K562 (cell line): ENCODE data around the gene CDK14. TPM values are rescaled to one million over a fixed set of nuclear protein-coding genes. Genes with fewer than 3 reads are reported as not detected.

Experiments used
- ATAC-seq: fragments of 200-7000 bp; cut with Tn5 transposase; 3 replicates; pipeline ENCODE4 v1.9.1; 2020; ENCODE audit warnings: moderate library complexity
- BruUV-seq: library from RNA; stranded (reverse); fragments of 400-500 nt; replicated peaks from 2 replicates; lab custom pipeline; 2021; lab: Mats Ljungman, UMichigan
- CTCF ChIA-PET: fragments of 300-600 bp; formaldehyde crosslinking; extraction: SDS; loops from one replicate; lab custom pipeline; 2021; ENCODE audit warnings: low intra/inter-chr PET ratio; lab: Yijun Ruan, JAX
- POLR2A ChIA-PET: fragments of 300-600, 350-650 bp; sonication (Branson Sonifier 250); formaldehyde crosslinking; extraction: SDS; loops from one replicate; lab custom pipeline; 2021; ENCODE audit warnings: antibody characterized with exemption, inconsistent platforms; lab: Yijun Ruan, JAX
- DNase-seq, 4 experiments: peaks; one replicate each; pipeline versions ENCODE4 v3.0.0 to v3.0.0-alpha.2; 2011 to 2018; ENCODE audit warnings: low spot score in 3 of 4, mixed read lengths in 3 of 4; ENCODE audit errors: extremely low read depth in 1 of 4
- FAIRE-seq: peaks from 2 replicates; lab custom pipeline; 2011; peaks lifted over from hg19 to GRCh38; lab: Jason Lieb, UNC
- H2AFZ ChIP-seq: 2 replicates; pipeline ENCODE4 v1.6.0; 2011; ENCODE audit warnings: low read depth, low read length, control low read depth, inconsistent platforms
- H3K27ac ChIP-seq: fragments of 200-600 bp; 3 replicates; pipeline ENCODE4 v1.8.0; 2011; ENCODE audit warnings: low read depth, mild to moderate bottlenecking, control low read depth, inconsistent platforms, low read length, moderate library complexity, mixed read lengths; ENCODE audit errors: extremely low read depth
- H3K27me3 ChIP-seq, 2 experiments: fragments of 300-600 bp in 1 of 2; 2 replicates in 1 of 2; 3 replicates in 1 of 2; pipeline versions ENCODE4 v1.6.0 to v1.8.0; 2011; ENCODE audit warnings: inconsistent platforms in 2 of 2, low read length in 2 of 2, mild to moderate bottlenecking in 1 of 2, mixed read lengths in 1 of 2, moderate library complexity in 1 of 2; ENCODE audit not compliant: control insufficient read depth in 2 of 2, insufficient read depth in 2 of 2
- H3K36me3 ChIP-seq: fragments of 300-600 bp; 3 replicates; pipeline ENCODE4 v1.8.0; 2011; ENCODE audit warnings: mild to moderate bottlenecking, low read length, inconsistent platforms; ENCODE audit not compliant: control insufficient read depth, insufficient read depth
- H3K4me1 ChIP-seq, 2 experiments: fragments of 200-600 bp in 1 of 2; replicated peaks in 1 of 2; 2 replicates in 1 of 2; 3 replicates in 1 of 2; pipeline versions ENCODE4 v1.5.1 to v1.8.0; 2011; ENCODE audit warnings: inconsistent platforms in 2 of 2, low read length in 2 of 2, mild to moderate bottlenecking in 1 of 2, mixed read lengths in 1 of 2, moderate library complexity in 1 of 2; ENCODE audit not compliant: control insufficient read depth in 2 of 2, insufficient read depth in 2 of 2
- H3K4me2 ChIP-seq: 2 replicates; pipeline ENCODE4 v1.6.1; 2011; ENCODE audit warnings: low read length, control low read depth, inconsistent platforms, mixed read lengths; ENCODE audit not compliant: insufficient read depth
- H3K4me3 ChIP-seq: fragments of 200-600 bp; sonication (generic), shearing (Covaris generic); 2 replicates; pipeline ENCODE4 v1.5.1; 2016; ENCODE audit warnings: control low read depth, inconsistent platforms
- H3K79me2 ChIP-seq: fragments of 200-600 bp; 3 replicates; pipeline ENCODE4 v1.8.0; 2011; ENCODE audit warnings: low read length, inconsistent platforms; ENCODE audit not compliant: control insufficient read depth, insufficient read depth
- H3K9ac ChIP-seq, 2 experiments: 2 replicates each; pipeline versions ENCODE4 v1.6.0 to v1.6.1; 2011; ENCODE audit warnings: low read depth in 2 of 2, low read length in 2 of 2, control low read depth in 1 of 2, inconsistent platforms in 1 of 2, mild to moderate bottlenecking in 1 of 2, mixed read lengths in 1 of 2; ENCODE audit not compliant: insufficient read depth in 1 of 2
- H3K9me1 ChIP-seq: one replicate; pipeline ENCODE4 v1.6.0; 2011; ENCODE audit warnings: inconsistent platforms, mild to moderate bottlenecking, low read length, moderate library complexity; ENCODE audit not compliant: control insufficient read depth, insufficient read depth
- H3K9me3 ChIP-seq: replicated peaks from 2 replicates; pipeline ENCODE4 v1.5.1; 2011; ENCODE audit warnings: low read depth, low read length, inconsistent platforms; ENCODE audit not compliant: control insufficient read depth, insufficient read depth
- H4K20me1 ChIP-seq: replicated peaks from 2 replicates; pipeline ENCODE4 v1.6.1; 2011; ENCODE audit warnings: low read length, inconsistent platforms, mixed read lengths; ENCODE audit not compliant: control insufficient read depth, insufficient read depth
- CBFB ChIP-seq: sonication (generic); formaldehyde crosslinking; IDR thresholded peaks from 2 replicates; pipeline ENCODE4 v1.4.0; 2020; ENCODE audit warnings: mild to moderate bottlenecking, missing genetic modification reagents
- CEBPB ChIP-seq: fragments of 450-650 bp; IDR thresholded peaks from 2 replicates; pipeline ENCODE4 v1.6.1; 2016; ENCODE audit warnings: missing genetic modification characterization, missing compliant biosample characterization
- CTBP1 ChIP-seq: fragments of 450-650 bp; IDR thresholded peaks from 2 replicates; pipeline ENCODE4 v1.6.1; 2016; ENCODE audit warnings: borderline replicate concordance
- HDGF ChIP-seq: fragments of 450-650 bp; IDR thresholded peaks from 2 replicates; pipeline ENCODE4 v1.6.1; 2016
- HNRNPH1 ChIP-seq: fragments of 200-400 bp; formaldehyde crosslinking; optimal IDR thresholded peaks from 2 replicates; pipeline ENCODE3; 2017; ENCODE audit warnings: low read depth, mild to moderate bottlenecking, low read length, moderate library complexity
- HNRNPLL ChIP-seq: fragments of 200-400 bp; formaldehyde crosslinking; IDR thresholded peaks from 2 replicates; pipeline ENCODE4 v1.6.1; 2017; ENCODE audit warnings: low read length, low read depth, mild to moderate bottlenecking; ENCODE audit not compliant: poor library complexity, severe bottlenecking
- LARP7 ChIP-seq: fragments of 450-650 bp; IDR thresholded peaks from 2 replicates; pipeline ENCODE4 v1.6.1; 2016
- PHB ChIP-seq: fragments of 250-450 bp; sonication (Bioruptor Pico); IDR thresholded peaks from 2 replicates; pipeline ENCODE4 v1.5.0; 2021
- POLR2A ChIP-seq: fragments of 450-650 bp; conservative IDR thresholded peaks from 2 replicates; pipeline ENCODE4 v1.6.1; 2016
- SAFB2 ChIP-seq: fragments of 200-400 bp; formaldehyde crosslinking; IDR thresholded peaks from 2 replicates; pipeline ENCODE4 v1.6.1; 2018; ENCODE audit warnings: borderline replicate concordance, low read length, low read depth, moderate library complexity; ENCODE audit not compliant: severe bottlenecking
- TAF15 ChIP-seq: fragments of 200-400 bp; formaldehyde crosslinking; IDR thresholded peaks from 2 replicates; pipeline ENCODE4 v1.6.1; 2017; ENCODE audit warnings: mild to moderate bottlenecking, low read depth, low read length, moderate library complexity
- ZBTB26 ChIP-seq: fragments of 450-650 bp; formaldehyde crosslinking; IDR thresholded peaks from 2 replicates; pipeline ENCODE4 v1.4.0; 2022; ENCODE audit warnings: missing genetic modification characterization
- ZC3H4 ChIP-seq: sonication (generic); formaldehyde crosslinking; IDR thresholded peaks from 2 replicates; pipeline ENCODE4 v1.9.0; 2021; ENCODE audit warnings: missing genetic modification reagents, borderline replicate concordance
- ZNF12 ChIP-seq: sonication (generic); formaldehyde crosslinking; IDR thresholded peaks from 2 replicates; pipeline ENCODE4 v1.4.0; 2020; ENCODE audit warnings: mild to moderate bottlenecking, missing genetic modification reagents
- WGBS: fragments of 100-300 bp; shearing (Covaris generic); methylation state at CpG from one replicate; pipeline ENCODE4 v1.1.6; 2016; ENCODE audit warnings: low coverage, mixed read lengths; ENCODE audit not compliant: insufficient coverage; ENCODE audit errors: missing lambda C conversion rate; 5-methylcytosine and 5-hydroxymethylcytosine counted together
- in situ Hi-C: fragments of 300-500 bp; cut with MboI; formaldehyde crosslinking; loops from 4 replicates; pipeline ENCODE4 v1.15.0; 2018; ENCODE audit warnings: inconsistent platforms, mixed read lengths
- intact Hi-C: fragments of 100-400 bp; cut with micrococcal nuclease; formaldehyde crosslinking; loops from 2 replicates; pipeline ENCODE4 v1.14.2; 2022
- polyA plus RNA-seq, 8 experiments: library from polyadenylated mRNA; depleted of rRNA in 4 of 8; stranded (reverse) in 5 of 8; unstranded in 3 of 8; fragments of >200 nt; fragmentation: Nextera tagmentation in 2 of 8; fragmentation: Illumina TruSeq in 1 of 8; extraction: Ambion mirVana in 2 of 8; extraction: Trizol in 1 of 8; gene quantifications; 2 replicates each; pipeline versions ENCODE4 v1.2.1 to v1.2.3, GENCODE V29; 2011 to 2014; ENCODE audit warnings: inconsistent platforms in 1 of 8, missing spikeins in 1 of 8
- total RNA-seq, 7 experiments: library from RNA; depleted of rRNA in 6 of 7; stranded (reverse); fragments of >200 nt in 6 of 7; fragmentation: Illumina TruSeq in 2 of 7; extraction: Trizol in 2 of 7; gene quantifications; 2 replicates each; pipeline versions ENCODE4 v1.2.1 to v1.2.3, GENCODE V29; 2011 to 2021; ENCODE audit warnings: low replicate concordance in 1 of 7
- TF ChIP-seq, protein P1 (sequence below): IDR thresholded peaks from 3 replicates; pipeline ENCODE4 v1.6.1; 2011; ENCODE audit warnings: borderline replicate concordance, mild to moderate bottlenecking, moderate library complexity; ENCODE audit not compliant: insufficient read length; ENCODE audit errors: extremely low read depth
- TF ChIP-seq, protein P2 (sequence below): sonication (generic); formaldehyde crosslinking; IDR thresholded peaks from 2 replicates; pipeline ENCODE4 v1.8.0; 2022; ENCODE audit warnings: mild to moderate bottlenecking, missing genetic modification reagents, borderline replicate concordance
- TF ChIP-seq, protein P3 (sequence below): fragments of 450-650 bp; IDR thresholded peaks from 2 replicates; pipeline ENCODE4 v1.6.1; 2016; ENCODE audit warnings: low read depth, mild to moderate bottlenecking, moderate library complexity

The CDK14 gene
- total and polyA plus RNA-seq, 9 of the 15 experiments (the other 6 are each of a cell fraction or from before 2014, with no cell fraction given) = 0.03 to 0.91 (median 0.16) TPM

GRCh38 chr7:90846192-90846591 is 250.1 kb downstream of the CDK14 start (continued):
- TF ChIP-seq, protein P1, sequence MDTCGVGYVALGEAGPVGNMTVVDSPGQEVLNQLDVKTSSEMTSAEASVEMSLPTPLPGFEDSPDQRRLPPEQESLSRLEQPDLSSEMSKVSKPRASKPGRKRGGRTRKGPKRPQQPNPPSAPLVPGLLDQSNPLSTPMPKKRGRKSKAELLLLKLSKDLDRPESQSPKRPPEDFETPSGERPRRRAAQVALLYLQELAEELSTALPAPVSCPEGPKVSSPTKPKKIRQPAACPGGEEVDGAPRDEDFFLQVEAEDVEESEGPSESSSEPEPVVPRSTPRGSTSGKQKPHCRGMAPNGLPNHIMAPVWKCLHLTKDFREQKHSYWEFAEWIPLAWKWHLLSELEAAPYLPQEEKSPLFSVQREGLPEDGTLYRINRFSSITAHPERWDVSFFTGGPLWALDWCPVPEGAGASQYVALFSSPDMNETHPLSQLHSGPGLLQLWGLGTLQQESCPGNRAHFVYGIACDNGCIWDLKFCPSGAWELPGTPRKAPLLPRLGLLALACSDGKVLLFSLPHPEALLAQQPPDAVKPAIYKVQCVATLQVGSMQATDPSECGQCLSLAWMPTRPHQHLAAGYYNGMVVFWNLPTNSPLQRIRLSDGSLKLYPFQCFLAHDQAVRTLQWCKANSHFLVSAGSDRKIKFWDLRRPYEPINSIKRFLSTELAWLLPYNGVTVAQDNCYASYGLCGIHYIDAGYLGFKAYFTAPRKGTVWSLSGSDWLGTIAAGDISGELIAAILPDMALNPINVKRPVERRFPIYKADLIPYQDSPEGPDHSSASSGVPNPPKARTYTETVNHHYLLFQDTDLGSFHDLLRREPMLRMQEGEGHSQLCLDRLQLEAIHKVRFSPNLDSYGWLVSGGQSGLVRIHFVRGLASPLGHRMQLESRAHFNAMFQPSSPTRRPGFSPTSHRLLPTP = no peak
- TF ChIP-seq SAFB2 = no peak

GRCh38 chr7:90850066-90850465 is 253.9 kb downstream of the CDK14 start:
- H3K4me2 ChIP-seq = no peak overlapping the region
- WGBS = 0% methylated on average over 1 of the region's 1 CpG
- H4K20me1 ChIP-seq = no peaks in the 10 kb centered on the region
- intact Hi-C loops = no loop called here
- no peak overlapping the region for H3K4me3 ChIP-seq
- H3K27me3 ChIP-seq = no peaks in the 10 kb centered on the region
- H3K4me1 ChIP-seq = no peaks in the 10 kb centered on the region
- CTCF ChIA-PET = no interaction called here
- no peak overlapping the region for H3K27ac ChIP-seq
- no peak overlapping the region for H3K9ac ChIP-seq
- ATAC-seq (no peak), DNase-seq (no peak), FAIRE-seq (no peak)
- in situ Hi-C loops = no loop called here
- no peaks in the 10 kb centered on the region for H3K79me2 ChIP-seq
- no peaks in the 10 kb centered on the region for H3K36me3 ChIP-seq
- BruUV-seq = no TSS peak
- no peaks in the 10 kb centered on the region; the same call in 1 of the 2 replicates for H3K9me3 ChIP-seq
- POLR2A ChIA-PET = no interaction called here
- no peaks in the 10 kb centered on the region for H3K9me1 ChIP-seq
- no peak overlapping the region for H2AFZ ChIP-seq
- TF ChIP-seq ZNF12 (CRISPR knock-in tag) (no peak), ZC3H4 (CRISPR knock-in tag) (no peak), HNRNPLL (no peak), CEBPB (tag) (no peak), HNRNPH1 (no peak), CTBP1 (no peak), TAF15 (no peak), CBFB (CRISPR knock-in tag) (no peak), HDGF (no peak), LARP7 (no peak), PHB (no peak), POLR2A (no peak), ZBTB26 (CRISPR knock-in tag) (no peak)
- TF ChIP-seq, protein P2, sequence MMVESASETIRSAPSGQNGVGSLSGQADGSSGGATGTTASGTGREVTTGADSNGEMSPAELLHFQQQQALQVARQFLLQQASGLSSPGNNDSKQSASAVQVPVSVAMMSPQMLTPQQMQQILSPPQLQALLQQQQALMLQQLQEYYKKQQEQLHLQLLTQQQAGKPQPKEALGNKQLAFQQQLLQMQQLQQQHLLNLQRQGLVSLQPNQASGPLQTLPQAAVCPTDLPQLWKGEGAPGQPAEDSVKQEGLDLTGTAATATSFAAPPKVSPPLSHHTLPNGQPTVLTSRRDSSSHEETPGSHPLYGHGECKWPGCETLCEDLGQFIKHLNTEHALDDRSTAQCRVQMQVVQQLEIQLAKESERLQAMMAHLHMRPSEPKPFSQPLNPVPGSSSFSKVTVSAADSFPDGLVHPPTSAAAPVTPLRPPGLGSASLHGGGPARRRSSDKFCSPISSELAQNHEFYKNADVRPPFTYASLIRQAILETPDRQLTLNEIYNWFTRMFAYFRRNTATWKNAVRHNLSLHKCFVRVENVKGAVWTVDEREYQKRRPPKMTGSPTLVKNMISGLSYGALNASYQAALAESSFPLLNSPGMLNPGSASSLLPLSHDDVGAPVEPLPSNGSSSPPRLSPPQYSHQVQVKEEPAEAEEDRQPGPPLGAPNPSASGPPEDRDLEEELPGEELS (CRISPR knock-in tag) = no peak
- TF ChIP-seq, protein P3, sequence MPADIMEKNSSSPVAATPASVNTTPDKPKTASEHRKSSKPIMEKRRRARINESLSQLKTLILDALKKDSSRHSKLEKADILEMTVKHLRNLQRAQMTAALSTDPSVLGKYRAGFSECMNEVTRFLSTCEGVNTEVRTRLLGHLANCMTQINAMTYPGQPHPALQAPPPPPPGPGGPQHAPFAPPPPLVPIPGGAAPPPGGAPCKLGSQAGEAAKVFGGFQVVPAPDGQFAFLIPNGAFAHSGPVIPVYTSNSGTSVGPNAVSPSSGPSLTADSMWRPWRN = no peak
